HG03280 (cell line): ENCODE results near the gene ERAS.
"Not testable (repeated sequence)": the region's sequence is repeated elsewhere in the genome, so short reads cannot be mapped to it uniquely, and the experiment has no call there.

Experiments used
- ATAC-seq: cut with Tn5 transposase; IDR thresholded peaks from one replicate; pipeline ENCODE4 v1.9.1; 2021; ENCODE audit warnings: mild to moderate bottlenecking, moderate library complexity; ENCODE audit not compliant: unreplicated experiment

ERAS gene

DNA sequence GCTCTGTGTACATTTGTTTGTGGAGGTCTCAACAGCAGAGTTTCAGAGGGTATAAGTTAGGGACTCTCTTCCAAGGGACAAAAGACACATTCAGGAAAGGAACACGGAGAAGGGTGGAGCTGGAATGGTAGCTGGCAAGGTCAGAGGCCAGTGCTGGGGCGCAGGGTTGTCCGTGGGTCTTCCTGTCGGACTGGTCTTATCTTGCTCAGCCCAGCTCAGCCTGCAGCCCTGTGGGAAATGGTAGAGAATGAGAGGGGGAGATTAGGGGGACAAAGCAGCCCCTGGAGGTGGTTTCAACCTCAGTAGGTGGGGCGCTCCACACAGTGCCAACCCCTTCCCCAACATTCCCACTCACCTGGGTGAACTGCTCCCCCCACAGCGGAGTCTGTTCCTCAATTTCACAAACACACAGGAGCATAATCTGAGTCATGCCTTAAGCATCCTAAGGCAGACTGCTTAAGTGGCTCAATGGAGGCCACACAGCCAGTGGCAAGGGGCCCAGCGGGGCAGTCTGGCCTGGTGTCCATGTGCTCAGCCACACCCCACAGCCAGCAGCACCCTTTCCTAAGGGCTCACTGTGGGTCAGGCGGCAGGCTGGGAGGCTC lies 31.3 kb upstream of the ERAS start:
- ATAC-seq, result no peak

DNA sequence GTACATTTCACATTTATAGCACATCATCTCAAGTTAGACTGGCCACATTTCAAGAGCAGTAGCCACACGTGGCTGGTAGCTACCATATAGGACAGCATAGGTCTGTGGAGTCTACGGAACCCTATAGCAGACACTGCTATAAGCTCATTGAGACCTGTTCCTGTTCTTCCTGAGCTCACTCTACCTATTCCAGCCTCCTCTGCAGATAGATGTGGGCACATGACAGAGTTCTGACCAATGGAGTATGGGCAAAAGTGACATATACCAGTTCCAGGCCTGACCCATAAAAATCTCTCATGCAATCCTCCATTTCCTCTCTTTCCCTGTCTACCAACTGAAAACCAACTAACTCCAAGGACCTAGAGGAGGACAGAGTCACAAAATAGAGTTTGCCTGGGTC lies 28.0 kb upstream of the ERAS start:
- ATAC-seq, result no peak

DNA sequence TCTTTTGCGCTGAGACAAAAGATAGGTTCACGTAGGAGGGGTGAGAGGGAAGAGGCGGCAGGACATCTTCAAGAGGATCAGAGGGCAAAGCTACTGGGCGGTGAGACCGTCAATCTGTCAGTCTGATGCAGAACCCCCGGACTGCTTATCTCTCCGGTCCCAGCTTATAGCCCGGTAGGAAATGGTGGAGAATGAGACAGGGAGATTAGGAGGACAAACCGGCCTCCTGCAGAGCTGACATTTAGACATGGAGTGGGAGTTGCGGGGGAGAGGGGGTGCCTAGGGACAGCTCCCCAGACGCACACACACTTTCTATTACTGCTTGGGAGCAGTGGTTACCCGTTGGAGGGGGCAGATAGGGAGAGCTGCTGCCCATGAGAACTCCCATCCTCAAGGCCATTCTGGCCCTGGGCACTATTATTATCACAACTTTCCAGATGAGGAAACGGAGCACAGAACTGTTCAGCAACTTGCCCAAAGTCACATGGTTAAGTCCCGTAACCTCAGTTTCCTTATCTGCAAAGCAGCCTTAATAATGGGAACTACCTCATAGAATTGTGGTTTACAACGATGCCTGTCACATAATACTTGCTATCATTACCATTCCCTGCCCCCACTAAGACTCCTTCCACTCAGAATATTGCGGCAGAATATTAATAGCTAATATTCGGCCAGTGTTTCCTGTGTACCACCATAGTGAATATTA lies 25.6 kb upstream of the ERAS start:
- no peak for ATAC-seq

DNA sequence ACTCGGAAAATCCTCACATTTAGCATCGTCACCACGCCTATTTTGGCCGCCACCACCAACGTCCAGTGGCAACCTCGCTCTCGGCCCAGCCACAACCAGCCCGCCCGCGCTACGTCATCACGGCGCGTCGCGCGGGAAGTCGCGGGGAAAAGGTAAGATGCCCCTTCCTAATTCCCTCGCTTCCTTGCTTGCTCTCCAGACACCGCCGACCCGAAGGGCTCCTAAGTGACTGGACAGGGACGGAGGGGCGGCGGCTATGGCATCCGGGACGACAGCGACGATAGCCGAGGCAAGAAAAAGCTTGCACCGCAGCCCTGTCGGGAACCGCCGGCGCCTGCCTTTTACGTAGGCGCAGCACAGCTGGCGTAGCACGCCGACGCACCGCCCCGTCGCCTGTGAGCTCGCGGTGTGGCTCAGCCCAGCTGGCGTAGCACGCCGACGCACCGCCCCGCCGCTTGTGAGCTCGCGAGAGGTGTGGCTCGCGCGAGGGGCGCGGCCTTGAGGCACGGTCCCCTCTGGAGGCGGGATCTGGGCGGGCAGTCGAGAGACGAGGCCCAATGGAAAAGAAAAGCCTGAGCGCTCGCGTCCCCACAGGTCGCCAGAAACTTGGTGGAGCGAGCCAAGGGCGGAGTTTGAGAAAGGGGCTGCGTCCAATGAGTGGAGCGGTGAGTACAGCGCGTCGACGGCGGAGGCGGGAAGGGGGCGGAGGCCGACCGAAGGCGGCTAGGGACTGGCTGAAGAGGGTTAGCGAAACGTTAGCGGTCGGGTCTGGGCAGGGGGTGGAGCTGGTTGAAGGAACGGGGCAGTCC lies 24.8 kb upstream of the ERAS start, which contains the start of gene HDAC6:
HDAC6 (plus strand) TSS at position 788 of the 809 bp plus-strand sequence. CDS start 626 bp downstream, outside the sequence.
- ATAC-seq, result peak; percentile 86

DNA sequence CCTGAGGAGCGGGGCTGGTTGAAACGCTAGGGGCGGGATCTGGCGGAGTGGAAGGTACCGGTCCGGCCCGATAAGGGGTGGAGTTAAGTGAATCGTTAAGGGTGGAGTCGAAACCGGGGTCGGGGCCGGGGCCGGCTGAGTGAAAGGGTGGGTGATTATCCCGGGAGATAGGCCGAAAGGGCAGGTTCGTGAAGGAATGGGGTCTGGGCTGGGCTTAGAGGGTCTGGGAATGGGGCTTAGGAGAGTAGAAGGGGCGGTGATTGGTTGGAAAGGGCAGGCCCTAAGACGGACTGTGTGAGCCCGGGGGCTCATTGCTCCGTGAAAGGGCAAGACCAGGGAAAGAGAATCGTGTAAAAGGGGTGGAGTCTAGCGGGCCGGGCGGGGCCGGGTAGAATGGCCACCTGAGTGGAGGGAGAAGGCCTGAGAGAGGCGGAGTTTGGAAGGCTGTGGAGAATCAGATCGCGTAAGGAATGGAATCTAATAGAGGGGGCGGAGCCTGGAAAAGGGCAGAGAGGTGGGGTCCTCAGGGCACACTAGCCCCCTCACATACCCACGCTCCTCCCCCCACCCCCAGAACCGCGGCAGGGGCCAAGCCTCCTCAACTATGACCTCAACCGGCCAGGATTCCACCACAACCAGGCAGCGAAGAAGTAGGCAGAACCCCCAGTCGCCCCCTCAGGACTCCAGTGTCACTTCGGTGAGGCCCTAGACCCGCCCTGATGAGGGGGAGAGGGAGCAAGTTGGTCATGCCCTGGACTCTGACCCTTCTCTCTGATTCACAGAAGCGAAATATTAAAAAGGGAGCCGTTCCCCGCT lies 24.0 kb upstream of the ERAS start:
- ATAC-seq, result peak; percentile 46

DNA sequence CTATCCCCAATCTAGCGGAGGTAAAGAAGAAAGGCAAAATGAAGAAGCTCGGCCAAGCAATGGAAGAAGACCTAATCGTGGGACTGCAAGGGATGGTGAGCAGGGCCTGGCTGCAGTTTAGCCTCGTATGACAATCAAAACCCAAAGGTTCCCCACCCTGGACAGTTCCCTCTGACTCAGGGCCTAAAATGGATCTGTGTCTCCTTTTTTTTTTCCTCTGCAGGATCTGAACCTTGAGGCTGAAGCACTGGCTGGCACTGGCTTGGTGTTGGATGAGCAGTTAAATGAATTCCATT lies 23.5 kb upstream of the ERAS start:
- no peak for ATAC-seq

DNA sequence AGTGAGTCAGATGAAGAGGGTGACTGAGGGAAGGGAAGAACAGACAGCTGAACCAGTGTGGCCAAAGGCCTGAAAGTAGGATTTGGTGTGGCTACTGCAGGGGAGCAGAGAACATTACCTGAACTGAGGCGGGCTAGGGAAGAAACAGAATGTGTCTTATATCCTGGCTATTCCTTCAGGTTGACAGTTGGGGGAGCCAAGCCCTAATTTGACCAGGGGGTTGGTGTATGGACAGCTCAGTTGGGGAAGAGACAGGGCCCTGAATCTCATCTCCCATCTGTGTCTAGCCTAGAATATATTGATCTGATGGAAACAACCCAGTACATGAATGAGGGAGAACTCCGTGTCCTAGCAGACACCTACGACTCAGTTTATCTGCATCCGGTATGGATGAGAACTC lies 20.2 kb upstream of the ERAS start:
- no peak for ATAC-seq

DNA sequence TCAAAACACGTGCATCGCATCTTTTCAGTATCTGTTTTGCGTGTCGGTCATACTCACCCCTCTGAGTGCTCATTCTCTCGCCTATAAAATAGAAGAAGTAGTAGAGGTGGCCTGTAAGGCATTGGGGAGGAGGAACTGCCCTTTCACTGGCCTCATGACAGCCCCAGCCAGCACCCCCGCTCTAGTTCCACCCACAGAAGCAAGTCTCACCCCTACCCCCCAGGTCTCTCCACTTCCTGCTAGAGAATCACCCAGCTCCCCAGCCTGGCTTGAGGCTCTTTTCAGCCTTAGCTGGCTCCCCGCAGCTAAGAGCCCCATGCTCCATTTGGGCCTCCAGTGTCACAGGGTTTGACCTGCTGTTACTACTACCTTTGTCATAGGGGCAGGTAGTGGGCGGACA lies 12.7 kb upstream of the ERAS start:
- ATAC-seq, result no peak

DNA sequence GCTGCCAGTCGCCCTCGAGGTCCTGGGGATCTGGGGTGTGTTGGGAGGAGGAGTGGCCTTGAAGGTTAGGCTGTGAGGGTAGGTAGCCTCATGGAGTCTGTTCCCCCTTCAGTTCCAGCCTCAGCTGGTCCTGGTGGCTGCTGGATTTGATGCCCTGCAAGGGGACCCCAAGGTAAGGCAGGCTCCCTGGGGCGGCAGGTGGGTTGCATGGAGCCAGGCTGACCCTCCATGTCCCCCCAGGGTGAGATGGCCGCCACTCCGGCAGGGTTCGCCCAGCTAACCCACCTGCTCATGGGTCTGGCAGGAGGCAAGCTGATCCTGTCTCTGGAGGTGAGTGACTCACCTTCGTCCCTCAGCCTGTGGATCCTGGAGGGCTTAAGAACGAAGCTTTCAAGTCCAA lies 11.6 kb upstream of the ERAS start:
- no peak for ATAC-seq

DNA sequence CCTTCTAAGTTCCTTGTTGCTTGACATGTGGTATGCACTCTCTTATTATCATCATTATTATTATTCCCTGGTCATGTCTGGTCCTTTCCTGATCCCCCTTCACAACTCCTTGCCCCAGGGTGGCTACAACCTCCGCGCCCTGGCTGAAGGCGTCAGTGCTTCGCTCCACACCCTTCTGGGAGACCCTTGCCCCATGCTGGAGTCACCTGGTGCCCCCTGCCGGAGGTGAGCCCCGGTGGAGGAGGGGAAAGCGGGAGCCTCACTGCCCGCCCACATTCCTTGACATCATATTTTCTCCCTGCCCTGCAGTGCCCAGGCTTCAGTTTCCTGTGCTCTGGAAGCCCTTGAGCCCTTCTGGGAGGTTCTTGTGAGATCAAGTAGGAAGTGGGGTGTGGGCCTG lies 11.0 kb upstream of the ERAS start:
- no peak for ATAC-seq

DNA sequence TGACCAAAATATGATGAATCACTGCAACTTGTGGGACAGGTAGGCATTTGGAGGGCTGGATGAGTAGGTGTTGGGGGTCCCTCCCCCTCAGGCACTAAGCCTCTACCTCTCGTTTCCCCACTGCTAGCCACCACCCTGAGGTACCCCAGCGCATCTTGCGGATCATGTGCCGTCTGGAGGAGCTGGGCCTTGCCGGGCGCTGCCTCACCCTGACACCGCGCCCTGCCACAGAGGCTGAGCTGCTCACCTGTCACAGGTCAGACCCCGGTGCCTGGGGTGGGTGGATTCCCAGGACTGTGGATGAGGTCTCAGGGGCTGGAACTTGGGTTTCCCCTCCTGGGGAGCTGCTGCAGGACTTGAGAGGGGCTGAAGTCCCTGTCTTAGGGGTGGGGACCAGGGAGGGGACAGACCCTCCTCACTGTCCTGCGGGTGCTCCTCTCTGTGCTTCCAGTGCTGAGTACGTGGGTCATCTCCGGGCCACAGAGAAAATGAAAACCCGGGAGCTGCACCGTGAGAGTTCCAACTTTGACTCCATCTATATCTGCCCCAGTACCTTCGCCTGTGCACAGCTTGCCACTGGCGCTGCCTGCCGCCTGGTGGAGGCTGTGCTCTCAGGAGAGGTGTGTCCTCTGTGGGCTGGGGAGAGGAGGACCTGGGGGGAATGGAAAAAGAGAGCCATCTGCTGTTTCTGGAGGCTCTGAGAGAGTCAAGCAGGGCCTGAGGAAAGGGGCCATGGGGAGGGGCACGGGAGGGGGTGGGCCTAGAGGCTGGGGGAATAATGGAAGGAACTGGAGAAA lies 10.1 kb upstream of the ERAS start:
- no peak for ATAC-seq

DNA sequence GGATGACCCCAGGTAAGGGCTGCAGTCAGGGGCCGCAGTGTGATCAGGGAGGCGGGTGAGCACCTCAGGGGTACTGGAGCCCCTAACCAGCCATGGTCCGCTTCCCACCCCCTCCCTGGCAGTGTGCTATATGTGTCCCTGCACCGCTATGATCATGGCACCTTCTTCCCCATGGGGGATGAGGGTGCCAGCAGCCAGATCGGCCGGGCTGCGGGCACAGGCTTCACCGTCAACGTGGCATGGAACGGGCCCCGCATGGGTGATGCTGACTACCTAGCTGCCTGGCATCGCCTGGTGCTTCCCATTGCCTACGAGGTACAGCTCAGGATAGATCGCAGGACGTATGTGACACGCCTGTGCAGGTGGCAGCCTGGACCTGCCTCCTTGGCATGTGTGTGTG lies 8.2 kb upstream of the ERAS start:
- ATAC-seq, result no peak

DNA sequence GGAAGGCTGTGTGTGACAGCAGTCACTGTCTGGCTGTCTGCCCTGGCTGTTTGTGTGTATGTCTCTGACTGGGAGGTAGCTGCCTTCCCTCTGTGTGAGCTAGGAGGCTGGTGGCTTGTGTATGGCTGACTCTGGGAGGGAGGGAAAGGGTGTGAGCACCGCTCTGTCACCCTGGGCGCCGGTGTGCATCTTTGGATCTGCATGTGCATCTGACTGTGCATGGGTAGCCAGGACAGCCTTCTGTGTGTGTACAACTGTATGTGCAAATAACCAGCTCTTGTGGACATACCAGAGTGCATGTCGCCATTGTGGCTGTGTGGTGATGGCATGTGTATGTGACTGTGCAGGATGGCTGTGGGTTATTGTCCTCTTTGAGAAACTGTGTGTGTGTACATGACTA lies 7.4 kb upstream of the ERAS start:
- no peak for ATAC-seq

DNA sequence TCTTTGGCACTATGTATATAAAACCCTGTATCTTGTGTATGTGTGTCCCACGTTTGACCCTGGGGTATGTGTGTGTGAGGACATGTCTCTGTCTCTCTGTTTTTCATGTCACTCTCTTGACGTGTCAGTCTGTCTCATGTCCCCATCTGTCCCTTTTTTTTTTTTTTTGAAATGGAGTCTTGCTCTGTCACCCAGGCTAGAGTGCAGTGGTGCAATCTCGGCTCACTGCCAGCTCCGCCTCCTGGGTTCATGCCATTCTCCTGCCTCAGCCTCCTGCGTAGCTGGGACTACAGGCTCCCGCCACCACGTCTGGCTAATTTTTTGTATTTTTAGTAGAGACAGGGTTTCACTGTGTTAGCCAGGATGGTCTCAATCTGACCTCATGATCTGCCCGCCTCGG lies 6.9 kb upstream of the ERAS start:
- not testable (repeated sequence) for ATAC-seq

DNA sequence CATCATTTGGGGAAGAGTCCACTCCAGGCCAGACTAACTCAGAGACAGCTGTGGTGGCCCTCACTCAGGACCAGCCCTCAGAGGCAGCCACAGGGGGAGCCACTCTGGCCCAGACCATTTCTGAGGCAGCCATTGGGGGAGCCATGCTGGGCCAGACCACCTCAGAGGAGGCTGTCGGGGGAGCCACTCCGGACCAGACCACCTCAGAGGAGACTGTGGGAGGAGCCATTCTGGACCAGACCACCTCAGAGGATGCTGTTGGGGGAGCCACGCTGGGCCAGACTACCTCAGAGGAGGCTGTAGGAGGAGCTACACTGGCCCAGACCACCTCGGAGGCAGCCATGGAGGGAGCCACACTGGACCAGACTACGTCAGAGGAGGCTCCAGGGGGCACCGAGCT lies 3.3 kb upstream of the ERAS start:
- no peak for ATAC-seq

DNA sequence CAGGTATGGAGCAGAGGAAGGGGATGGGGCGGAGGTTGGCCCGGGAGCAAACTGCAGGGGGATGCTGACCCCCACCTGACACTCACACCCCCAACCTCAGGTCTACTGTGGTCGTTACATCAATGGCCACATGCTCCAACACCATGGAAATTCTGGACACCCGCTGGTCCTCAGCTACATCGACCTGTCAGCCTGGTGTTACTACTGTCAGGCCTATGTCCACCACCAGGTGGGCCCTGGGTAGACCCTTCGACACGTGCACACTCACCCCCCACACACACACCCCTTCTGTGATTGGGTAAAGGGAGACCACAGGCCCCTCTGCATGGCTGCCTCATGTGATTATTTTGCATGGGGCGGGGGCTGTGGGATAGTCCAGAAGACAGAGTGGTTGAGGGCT lies 2.2 kb upstream of the ERAS start:
- ATAC-seq, result no peak

DNA sequence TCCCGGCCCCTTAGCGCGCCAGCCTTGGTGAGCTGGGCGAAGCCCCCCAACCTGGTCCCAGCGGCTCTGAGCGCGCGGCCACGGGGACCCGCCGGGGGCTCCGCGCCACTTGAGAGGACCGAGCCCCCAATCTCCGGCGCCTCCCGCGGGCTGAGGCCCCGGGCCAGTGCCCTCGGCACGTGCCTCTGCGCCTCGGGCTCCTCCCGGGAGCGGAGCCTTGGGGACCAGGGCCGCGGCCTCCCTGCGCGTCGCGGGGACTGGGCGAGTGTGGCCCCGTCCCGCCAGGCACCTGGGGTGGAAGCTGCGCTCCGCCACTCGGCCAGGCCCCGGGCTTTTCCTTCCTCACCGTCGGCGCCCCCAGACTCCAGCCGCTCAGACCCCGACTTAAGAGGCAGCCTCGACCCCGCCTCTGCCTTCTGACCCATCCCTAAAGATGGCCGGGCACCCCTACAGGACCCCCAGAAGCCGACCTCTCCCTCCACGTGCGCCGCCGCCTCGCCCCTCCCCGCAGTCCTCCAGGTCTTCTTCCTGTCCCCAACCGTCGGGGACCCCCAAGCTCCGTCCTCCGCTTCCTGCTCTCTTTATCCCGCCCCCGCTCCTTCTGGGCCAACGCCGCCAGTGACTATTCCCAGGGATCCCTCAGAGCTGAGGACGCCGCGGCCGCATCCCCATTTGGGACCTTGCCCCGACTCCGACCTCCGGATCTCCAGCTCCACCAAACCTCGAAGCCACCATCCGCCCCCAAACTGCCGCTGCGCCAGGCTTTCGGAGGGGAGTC lies 752 bp downstream of the ERAS start:
- no peak for ATAC-seq

DNA sequence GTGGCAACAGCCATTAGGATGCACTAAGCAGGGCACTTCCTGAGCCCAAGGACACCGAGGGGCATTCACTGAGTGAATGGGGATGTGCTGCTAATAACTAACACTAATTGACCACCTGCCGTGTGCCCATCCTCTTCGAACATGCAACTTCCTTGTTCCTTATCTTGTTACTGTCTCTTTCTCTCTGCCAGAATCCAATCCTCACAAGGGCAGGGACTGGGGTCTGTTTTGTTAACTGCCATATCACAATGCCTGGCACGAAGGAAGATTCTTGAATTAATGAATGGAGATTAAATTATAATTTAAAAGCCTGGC lies 1.3 kb downstream of the ERAS start:
- no peak for ATAC-seq

DNA sequence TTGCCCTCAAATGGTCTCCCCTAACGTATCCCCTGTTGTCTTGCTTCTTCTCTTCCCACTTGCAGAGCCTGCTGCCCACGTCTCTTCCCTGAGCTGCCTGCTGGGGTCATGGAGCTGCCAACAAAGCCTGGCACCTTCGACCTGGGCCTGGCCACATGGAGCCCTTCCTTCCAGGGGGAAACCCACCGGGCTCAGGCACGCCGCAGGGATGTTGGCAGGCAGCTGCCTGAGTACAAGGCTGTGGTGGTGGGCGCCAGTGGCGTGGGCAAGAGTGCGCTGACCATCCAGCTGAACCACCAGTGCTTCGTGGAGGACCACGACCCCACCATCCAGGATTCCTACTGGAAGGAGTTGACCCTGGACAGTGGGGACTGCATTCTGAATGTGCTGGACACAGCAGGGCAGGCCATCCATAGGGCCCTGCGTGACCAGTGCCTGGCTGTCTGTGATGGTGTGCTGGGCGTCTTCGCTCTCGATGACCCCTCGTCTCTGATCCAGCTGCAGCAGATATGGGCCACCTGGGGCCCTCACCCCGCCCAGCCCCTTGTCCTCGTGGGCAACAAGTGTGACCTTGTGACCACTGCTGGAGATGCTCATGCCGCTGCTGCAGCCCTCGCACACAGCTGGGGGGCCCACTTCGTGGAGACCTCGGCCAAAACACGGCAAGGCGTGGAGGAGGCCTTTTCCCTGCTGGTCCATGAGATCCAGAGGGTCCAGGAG lies 2.9 kb downstream of the ERAS start:
- ATAC-seq, result no peak
